NCI-H1105 treated with DMSO at 0.1 percent for 48 hours (cell line): Measurements from ENCODE around the gene ZNF441.
A peak's percentile ranks its signal among the peaks of the same experiment; 100 is the strongest.
"Not testable (repeated sequence)": the region's sequence is repeated elsewhere in the genome, so short reads cannot be mapped to it uniquely, and the experiment has no call there.

Source experiments
- DNase-seq: peaks from one replicate; lab custom pipeline; 2025; lab: John Stamatoyannopoulos, UW

Gene ZNF441

DNA sequence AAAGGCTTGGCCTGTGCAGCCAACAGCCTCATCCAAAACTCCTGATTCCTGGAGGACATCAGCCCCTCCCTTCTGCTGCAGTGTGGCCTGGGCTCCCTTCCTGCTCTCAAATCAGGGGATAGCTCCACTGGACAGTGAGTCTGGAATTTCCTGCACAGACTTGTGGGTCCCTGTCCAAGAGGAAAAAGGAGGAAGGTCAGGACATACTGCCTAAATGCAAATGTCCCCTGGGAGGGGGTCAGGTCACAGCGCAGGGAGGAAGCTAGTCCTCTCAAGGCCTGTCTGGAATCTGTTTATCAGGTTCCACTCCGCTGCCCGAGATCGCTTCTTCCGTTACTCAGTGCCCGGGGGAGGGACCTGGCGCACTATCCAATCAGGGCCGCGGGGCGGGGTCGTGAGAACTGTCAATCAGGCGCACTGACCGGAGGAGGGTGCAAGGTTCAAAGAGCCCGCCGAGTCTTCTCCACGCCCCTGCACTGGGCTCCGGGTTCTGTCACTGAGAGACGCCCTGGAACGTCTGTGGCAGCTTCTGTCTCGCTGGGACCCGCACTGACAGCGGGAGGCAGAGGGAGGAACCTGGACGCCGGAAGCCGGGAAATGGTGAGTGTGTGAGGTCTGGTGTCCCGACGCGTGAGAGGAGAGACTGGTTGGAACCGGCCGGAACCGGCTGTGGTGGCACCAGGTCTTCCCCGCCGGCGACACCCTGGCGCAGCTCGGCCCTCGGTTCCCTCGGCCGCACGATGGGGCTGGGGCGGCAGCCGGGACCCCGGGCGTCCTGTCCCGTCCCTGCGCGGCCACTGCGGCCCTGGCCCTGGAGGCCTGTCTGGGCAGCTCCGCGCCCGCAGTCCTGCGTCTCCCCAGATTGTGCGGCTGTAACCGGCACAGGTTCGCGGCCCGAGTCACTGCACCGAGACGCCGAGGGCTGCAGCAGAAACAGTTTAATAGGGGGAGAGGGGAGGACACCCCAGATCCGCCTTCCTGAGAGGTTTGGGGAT is at the start of gene ZNF441:
Gene ZNF441 (plus strand): TSS at position 404 of the 995 bp plus-strand sequence. CDS start 194 bp downstream, at position 598.
- peak; percentile 90 for DNase-seq

DNA sequence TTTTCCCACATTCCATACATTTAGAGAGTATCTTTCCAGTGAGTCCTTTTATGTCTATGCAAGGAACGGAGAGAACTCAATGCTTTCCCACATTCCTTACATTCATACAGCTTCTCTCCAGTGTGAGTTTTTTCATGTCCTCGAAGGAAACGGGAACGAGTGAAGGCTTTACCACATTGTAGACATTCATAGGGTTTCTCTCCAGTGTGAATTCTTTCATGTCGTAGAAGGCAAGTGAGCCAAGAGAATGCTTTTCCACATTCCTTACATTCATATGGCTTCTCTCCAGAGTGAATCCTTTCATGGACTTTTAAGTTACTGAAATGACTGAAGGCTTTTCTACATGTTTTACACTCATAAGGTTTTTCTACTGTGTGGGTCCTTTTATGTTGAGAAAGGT is 45.1 kb upstream of the ZNF441 start:
- DNase-seq = no peak

- DNase-seq = no peak
Observed at GRCh38 chr19:11722414-11722813, 44.4 kb upstream of the ZNF441 start.

- DNase-seq = no peak
Observed at GRCh38 chr19:11729586-11729985, 37.2 kb upstream of the ZNF441 start.

DNA sequence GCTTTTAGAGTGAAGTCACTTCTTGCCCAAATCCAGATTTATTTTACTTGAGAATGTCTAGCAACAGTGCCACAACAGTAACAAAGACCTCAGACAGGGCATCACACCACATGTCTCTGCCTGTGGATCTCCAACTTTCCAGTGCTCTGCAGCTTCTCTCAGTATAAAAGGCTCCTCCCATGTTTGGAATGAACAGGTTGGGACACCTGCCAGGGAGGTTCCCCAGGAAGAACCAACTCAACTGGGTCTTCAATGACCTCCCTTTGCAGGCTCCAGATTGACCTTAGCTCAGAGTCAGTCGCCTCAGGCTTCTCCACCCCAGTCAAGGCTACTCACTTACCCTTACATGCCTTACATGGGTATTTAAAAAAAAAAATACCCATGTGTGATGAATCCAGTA is 31.4 kb upstream of the ZNF441 start:
- no peak for DNase-seq

DNA sequence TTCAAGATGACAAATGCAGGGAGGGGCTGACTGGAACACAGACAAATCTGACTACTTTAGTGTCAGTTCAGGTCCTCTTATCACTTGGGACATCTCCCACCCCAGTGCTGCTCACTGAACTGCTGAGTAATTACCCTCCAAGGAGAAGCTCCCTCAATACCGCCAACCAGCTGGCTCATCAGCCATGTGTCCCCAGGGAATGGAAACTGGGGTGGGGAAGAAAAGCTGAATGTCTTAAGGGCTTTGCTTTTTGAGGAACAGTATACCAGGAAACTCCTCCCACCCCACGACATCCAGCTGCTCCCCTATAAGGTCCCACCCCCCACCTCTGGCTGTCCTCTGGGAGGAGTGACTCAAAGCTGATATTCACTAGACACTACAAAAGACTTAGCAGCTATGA is 30.1 kb upstream of the ZNF441 start:
- DNase-seq = no peak

DNA sequence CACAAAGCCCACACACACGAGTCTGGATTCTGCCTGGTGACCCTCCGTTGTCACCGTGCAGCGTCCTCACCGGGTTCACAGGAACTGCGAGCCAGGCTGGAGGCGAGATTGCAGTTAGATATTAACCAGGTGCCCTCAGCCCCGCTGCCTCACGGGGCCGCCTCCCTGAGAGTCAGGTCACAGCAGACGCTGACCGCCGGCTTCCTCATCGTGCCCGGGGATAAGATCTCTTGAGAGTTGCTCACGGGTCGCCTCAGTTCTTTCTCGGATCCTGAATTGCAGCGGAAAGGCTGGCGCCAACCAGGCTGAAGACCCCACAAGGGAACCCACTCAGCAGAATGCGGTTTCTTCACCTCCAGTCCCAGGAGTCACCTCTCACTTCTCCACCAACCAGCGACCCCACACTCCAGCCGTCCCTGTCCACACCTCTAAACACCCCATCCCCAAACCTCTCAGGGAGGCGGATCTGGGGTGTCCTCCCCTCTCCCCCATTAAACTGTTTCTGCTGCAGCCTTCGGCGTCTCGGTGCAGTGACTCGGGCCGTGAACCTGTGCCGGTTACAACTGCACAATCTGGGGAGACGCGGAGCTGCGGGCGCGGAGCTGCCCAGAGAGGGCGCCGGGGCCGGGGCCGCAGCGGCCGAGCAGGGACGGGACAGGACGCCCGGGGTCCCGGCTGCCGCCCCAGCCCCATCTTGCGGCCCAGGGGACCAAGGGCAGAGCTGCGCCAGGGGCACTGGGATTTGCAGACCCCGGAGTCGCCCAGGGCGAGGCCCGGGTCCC is 28.6 kb upstream of the ZNF441 start:
- no peak for DNase-seq

- DNase-seq = peak; percentile 99
Observed at GRCh38 chr19:11738746-11739620, 27.8 kb upstream of the ZNF441 start, which contains the start of gene ZNF823. TSS of gene ZNF823 (minus strand) at chr19:11738946. CDS start at chr19:11738819, 127 bp downstream.

DNA sequence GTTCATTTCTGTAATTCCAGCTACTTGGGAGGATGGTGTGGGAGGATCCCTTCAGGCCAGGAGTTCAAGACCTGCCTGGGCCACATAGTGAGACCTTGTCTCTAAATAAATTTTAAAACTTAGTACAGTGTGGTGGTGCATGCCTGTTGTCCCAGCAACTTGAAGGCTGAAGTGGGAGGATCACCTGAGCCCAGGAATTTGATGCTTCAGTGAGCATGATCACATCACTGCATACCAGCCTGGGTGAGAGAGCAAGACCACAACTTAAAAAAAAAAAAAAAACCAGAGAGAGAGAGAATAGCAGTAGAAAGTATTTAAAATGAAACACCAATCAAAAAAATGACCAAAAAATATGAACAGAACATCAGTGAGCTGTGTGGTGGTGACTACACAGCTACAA is 20.9 kb upstream of the ZNF441 start:
- no peak for DNase-seq

GRCh38 chr19:11747277-11747676 is 19.5 kb upstream of the ZNF441 start:
- no peak for DNase-seq

DNA sequence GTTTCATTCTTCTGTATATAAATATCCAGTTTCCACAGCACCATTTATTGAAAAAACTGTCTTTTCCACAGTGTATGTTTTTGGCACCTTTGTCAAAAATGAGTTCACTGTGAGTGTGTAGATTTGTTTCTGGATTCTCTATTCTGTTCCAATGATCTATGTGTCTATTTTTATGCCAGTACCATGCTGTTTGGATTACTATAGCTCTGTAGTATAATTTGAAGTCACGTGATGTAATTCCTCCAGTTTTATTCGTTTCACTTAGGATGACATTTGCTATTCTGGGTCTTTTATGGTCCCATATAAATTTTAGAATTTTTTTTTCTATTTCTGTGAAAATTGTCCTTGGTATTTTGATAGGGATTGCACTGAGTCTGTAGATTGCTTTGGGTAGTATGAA is 17.0 kb upstream of the ZNF441 start:
- DNase-seq = no peak

DNA sequence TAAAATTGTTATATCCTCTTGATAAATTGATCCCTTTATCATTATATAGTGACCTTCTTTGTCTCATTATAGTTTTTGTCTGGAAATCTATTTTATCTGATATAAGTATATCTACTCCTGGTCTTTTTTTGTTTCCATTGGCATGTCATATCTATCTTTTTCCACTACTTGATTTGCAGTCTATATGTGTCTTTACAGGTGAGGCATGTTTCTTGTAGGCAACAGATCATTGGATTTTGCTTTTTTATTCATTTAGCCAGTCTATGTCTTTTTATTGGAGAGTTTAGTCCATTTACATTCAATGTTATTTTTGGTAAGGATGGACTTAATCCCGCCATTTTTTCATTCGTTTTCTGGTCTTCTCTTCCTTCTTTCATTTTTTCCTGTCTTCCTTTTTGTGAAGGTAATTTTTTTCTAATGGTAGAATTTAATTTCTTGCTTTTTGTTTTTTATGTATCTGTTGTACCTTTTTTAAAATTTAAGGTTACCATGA is 14.5 kb upstream of the ZNF441 start:
- DNase-seq = no peak

DNA sequence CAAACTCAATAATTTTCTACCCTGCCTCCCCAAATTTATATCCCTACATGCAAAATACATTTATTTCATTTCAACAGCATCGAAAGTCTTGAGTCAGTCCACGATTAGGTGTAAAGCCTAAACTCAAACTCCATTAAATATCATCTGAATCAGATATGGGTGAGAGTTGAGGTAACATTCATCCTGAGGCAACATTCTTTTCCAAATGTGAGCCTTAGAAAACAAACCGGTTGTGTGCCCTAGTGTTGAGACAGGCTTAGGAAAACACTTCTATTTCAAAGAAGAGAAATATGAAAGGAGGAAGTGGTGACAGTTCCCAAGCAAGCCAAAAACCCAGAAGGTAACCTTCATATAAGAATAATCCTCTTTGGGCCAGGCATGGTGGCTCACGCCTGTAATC is 12.1 kb upstream of the ZNF441 start:
- no peak for DNase-seq

DNA sequence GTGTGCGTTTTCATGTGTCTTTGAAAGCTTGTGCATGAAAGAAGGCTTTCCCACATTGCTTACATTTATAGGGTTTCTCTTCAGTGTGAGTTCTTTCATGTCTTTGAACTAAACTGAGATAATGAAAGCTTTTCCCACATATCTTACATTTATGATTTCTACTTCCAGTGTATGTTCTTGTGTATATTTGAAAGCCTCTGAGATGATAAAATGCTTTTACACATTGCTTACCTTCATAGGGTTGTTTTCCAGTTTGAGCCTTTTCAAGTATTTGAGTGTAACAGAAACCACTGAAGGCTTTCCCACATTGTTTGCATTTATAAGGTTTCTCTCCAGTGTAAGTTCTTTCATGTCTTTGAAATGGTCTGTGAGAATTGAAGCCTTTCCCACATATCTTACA is 9.8 kb upstream of the ZNF441 start:
- no peak for DNase-seq

DNA sequence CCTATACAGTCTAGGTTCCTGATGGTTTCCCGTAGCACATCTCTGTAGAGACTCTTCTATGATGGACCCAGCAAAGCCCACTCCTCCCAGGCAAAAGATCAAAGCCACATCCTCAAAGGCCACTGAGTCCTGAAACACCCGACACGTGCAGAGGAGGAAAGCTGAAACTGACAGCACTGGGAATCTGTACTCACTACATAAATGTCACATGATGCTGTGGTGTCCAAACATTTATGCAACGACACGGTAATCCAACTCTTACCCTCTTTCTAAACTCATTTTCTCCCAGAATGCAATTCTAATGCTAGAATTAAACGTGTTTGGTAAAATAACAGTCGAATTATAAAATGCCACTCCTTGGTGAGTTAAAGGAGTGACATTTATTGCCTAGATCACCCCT is 7.0 kb upstream of the ZNF441 start:
- DNase-seq = no peak

GRCh38 chr19:11763117-11763516 is 3.7 kb upstream of the ZNF441 start:
- DNase-seq = no peak

GRCh38 chr19:11763611-11764010 is 3.2 kb upstream of the ZNF441 start:
- no peak for DNase-seq

- DNase-seq = no peak
Observed at GRCh38 chr19:11767633-11768133, 883 bp downstream of the ZNF441 start.

DNA sequence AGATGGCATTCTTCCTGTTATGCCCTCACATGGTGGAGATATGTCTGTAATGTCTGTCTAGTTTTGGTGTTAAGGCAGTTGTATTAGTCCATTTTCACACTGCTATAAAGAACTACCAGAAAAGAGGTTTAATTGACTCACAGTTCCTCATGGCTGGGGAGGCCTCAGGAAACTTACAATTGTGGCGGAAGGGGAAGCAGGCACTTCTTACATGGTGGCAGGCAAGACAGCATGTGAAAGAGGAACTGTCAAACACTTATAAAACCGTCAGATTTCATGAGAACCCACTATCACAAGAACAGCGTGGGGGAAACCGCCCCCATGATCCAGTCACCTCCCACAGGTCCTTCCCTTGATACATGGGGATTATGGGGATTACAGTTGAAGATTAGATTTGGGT is 3.2 kb downstream of the ZNF441 start:
- DNase-seq = no peak

- not testable (repeated sequence) for DNase-seq
Observed at GRCh38 chr19:11771520-11771919, 4.7 kb downstream of the ZNF441 start.

- DNase-seq = not testable (repeated sequence)
Observed at GRCh38 chr19:11776669-11777068, 9.9 kb downstream of the ZNF441 start.
